HG02840 (cell line): ENCODE measurements around the gene SNAP91.
"Not testable (repeated sequence)": the region's sequence is repeated elsewhere in the genome, so short reads cannot be mapped to it uniquely, and the experiment has no call there.

Experiments used
- ATAC-seq: cut with Tn5 transposase; IDR thresholded peaks from one replicate; pipeline ENCODE4 v1.9.1; 2021; ENCODE audit warnings: mild to moderate bottlenecking, moderate library complexity, moderate number of reproducible peaks; ENCODE audit not compliant: unreplicated experiment, low FRiP score

The SNAP91 gene

GRCh38 chr6:83551748-83552147 lies 157.2 kb downstream of the SNAP91 start:
- ATAC-seq, result not testable (repeated sequence)

DNA sequence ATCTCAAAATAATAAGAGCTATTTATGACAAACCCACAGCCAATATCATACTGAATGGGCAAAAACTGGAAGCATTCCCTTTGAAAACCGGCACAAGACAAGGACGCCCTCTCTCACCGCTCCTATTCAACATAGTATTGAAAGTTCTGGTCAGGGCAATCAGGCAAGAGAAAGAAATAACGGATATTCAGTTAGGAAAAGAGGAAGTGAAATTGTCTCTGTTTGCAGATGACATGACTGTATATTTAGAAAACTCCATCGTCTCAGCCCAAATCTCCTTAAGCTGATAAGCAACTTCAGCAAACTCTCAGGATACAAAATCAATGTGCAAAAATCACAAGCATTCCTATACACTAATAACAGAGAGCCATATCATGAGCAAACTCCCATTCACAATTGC lies 158.4 kb downstream of the SNAP91 start:
- not testable (repeated sequence) for ATAC-seq

DNA sequence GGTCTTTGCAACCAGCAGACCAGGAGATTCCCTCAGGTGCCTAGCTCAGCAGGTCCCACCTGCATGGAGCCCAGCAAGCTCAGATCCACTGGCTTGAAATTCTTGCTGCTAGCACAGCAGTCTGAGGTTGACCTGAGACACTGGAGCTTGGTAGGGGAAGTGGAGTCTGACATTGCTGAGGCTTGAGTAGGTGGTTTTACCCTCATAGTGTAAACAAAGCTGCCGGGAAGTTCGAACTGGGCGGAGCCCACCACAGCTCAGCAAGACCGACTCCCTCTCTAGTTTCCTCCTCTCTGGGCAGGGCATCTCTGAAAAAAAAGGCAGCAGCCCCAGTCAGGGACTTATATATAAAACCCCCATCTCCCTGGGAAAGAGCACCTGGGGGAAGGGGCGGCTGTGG lies 162.3 kb downstream of the SNAP91 start:
- ATAC-seq, result no peak

GRCh38 chr6:83539678-83540077 lies 169.2 kb downstream of the SNAP91 start:
- no peak for ATAC-seq

DNA sequence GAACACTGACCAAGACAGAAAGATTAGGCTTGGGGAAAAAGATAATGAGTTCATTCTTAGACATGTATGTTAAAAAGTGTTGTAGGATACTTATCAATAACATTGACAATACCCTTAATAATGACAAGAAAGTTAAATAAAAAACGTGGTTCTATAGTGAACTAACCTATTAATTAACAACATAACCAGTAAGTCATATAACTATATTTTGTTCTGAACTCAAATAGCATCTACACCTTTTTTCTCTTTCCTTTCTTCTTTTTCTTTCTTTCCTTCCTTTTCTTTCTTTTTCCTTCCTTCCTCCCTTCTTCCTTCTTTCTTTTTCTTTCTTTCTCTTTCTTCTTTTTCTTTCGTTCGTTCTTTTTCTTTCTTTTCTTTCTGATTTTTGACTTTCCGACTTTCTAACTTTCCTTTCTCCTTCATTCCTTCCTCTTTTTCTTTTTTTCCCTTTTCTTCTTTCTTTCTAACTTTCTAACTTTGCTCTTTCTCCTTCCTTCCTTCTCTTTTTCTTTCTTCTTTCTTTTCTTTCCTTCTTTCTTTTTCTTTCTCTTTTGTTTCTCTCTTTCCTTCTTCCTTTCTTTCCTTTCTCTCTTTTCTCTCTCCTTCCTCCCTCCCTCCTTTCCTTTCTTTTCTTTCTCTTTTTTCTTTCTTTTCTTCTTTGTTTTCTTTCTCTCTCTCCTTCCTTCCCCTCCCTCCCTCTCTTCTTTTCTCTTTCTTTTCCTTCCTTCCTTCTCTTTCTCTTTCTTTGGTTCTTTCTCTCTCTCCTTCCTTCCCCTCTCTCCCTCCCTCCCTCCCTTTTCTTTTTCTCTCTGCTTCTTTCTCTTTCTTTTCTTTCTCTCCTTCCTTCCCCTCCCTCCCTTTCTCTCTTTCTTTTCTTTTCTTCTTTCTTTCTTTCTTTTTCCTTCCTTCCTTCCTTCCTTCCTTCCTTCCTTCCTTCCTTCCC lies 172.0 kb downstream of the SNAP91 start:
- ATAC-seq, result no peak

DNA sequence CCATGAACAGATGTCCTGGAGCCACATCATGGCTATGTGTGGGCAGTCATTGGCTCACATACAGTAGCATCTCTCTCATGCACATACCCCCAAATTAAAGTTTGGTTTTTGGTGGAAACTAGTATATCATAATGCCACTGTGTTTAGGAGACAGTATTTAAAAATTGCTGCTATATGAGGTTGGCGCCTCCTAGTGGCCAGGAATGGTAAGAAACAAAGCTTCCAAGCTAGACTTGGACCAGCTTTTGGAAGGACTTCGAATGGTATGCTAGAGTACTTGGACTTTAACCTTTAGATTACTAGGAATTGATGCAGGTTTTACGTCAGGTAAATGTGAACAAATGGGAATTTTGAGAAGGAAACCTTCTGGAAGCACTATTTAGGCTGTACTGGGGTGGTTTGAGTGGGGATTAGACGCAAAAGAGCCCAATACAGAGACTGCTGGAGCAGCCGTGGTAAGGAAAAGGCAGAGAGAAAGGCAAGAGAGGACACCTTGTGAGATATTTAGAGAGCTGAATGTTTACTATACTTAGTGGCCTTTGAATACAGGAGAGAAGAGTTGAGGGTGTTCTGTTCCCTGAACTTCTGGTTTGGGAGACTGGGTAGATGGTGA lies 172.8 kb downstream of the SNAP91 start:
- ATAC-seq, result peak; percentile 58

GRCh38 chr6:83518816-83519480 lies 190.0 kb downstream of the SNAP91 start:
- ATAC-seq, result no peak

DNA sequence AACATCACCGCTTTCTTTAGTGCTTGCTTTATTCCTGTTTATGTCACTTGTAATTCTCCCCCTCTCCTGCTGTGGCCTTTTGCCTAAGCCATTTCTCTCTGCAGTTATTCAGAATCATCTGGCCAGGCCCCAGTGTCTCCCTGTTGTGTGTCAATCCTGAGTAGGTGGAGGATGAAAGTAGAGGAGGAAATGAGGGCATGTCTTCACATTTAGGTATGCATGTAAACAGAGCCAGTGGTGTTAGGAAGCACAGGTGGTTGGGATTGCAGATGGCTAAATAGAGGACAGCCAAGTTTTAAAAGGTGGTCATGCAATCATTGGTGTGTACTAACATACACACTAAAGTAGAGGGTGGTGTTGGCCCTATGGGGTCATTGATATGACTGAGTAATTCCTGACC lies 191.4 kb downstream of the SNAP91 start:
- no peak for ATAC-seq

DNA sequence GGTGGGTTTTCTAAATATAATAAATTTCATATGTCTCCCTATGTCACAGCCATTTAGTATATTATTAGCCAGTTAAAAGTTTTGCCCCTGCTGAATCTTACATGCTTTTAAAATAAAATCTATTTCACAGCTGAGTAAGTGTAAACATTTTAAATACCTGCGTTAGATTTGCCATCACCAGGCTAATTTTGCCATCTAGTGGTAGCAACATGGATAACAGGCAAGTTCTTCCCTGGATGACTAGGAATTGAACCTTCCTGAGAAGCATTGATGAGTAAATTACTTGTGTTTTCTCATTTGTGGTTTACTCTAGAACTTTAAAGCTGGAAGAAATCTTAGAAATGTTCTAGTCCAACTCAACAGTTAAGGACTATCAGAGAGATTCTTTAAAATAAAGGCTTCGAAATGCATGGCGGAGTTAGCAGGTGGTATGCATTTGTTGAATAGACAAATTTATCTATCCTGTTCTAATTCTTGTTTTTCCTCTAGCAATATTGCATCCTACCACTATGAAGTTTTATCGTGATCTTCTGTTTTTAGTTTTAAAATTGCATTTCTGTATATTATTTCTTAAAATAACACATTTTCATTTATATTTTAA lies 193.9 kb downstream of the SNAP91 start:
- no peak for ATAC-seq

GRCh38 chr6:83514466-83514865 lies 194.4 kb downstream of the SNAP91 start:
- no peak for ATAC-seq

GRCh38 chr6:83511901-83512681 lies 196.8 kb downstream of the SNAP91 start, which contains the start of gene PRSS35:
Gene PRSS35 (plus strand): TSS chr6:83512534. CDS start chr6:83523442, 10,908 bp downstream.
- no peak for ATAC-seq

DNA sequence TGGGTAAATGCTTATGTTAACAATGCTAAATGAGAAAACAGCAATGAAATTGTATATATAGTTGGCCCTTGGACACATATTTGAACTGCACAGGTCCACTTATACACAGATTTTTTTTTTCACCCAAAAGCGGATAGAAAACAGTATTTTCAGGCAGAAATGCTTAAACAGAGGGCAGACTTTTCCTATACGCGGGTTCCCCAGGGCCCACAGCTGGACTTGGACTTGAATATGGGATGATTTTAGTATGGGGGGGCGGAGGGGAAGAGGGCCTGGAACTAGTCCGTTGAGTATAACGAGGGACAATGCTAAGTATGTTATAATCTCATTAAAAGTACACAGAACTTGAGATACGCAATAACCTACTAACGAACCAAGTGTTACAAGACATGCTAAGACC lies 197.6 kb downstream of the SNAP91 start:
- ATAC-seq, result no peak

- ATAC-seq, result no peak
Measured at GRCh38 chr6:83510791-83511190, 198.1 kb downstream of the SNAP91 start.

DNA sequence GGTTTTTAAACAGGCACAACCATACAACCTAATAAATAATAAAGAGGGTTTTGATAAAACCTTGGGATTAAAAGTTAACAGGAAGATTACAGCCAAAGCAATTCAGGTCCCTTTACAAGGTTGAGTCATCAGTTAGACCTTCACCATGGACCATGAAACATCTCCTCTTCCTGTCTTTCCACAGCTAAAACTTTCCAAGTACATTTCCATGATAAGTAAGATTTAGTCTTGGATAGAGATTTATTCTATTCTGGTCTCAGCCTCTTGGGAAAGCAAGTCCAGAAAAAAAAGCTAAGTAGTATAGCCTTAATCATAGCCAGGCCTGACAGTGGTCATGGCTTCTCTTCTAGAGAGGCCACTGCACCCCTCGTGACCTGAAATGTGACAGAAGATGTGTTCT lies 199.5 kb downstream of the SNAP91 start:
- no peak for ATAC-seq

DNA sequence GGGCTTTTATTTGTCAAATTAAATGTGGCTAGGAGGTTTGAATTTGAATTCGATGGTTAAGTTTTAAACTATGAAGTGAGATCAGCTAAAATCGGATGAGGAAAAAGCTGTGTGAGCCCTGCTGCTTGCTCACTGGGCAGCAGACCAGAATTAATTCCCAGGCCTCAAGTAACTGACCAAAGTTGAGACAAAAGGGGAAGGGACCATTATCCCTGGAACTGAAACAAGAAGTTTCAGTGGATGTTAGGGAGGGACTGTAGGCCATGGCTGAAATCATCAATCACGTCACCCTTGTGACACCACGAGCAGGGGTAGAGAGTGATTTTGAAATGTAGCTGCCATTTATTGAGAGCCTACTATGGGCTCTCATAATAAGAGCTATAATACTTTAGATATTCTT lies 203.5 kb downstream of the SNAP91 start:
- no peak for ATAC-seq
